Skin epidermis (tissue), 12 donors: Measurements from ENCODE around the gene APOO.
"Not testable (repeated sequence)": the region's sequence is repeated elsewhere in the genome, so short reads cannot be mapped to it uniquely, and the experiment has no call there.

Experiments used
- H3K27ac ChIP-seq, 21 experiments: fragments of 200-600 bp; sonication (generic) in 11 of 21; one replicate each; pipeline ENCODE4 v1.5.0; 2020; ENCODE audit warnings: mild to moderate bottlenecking in 3 of 21, inconsistent platforms in 2 of 21, moderate library complexity in 2 of 21
- H3K4me3 ChIP-seq, 7 experiments: fragments of 200-600 bp; sonication (generic) in 2 of 7; one replicate each; pipeline ENCODE4 v1.5.0; 2020; ENCODE audit warnings: inconsistent platforms in 2 of 7, mild to moderate bottlenecking in 2 of 7, moderate library complexity in 1 of 7

The APOO gene

GRCh38 chrX:23908219-23909004 lies 674 bp upstream of the APOO start:
- peak overlapping the region in 19 of 21 experiments; percentile 21 to 89 (median 71) for H3K27ac ChIP-seq
- peak overlapping the region in 4 of 7 experiments; percentile 51 to 61 (median 56) for H3K4me3 ChIP-seq

- H3K27ac ChIP-seq = peak overlapping the region; percentile 48 to 89 (median 79)
- peak overlapping the region; percentile 47 to 64 (median 55) for H3K4me3 ChIP-seq
Measured at GRCh38 chrX:23907111-23907497, 634 bp downstream of the APOO start.

- Histone ChIP-seq H3K27ac (no peak overlapping the region), H3K4me3 (no peak overlapping the region)
Measured at GRCh38 chrX:23904096-23904495, 3.6 kb downstream of the APOO start.

GRCh38 chrX:23902419-23902818 lies 5.3 kb downstream of the APOO start:
- Histone ChIP-seq H3K27ac (peak overlapping the region in 3 of 21 experiments; percentile 25 to 47 (median 31)), H3K4me3 (no peak overlapping the region)

- Histone ChIP-seq H3K4me3 (no peak overlapping the region), H3K27ac (peak overlapping the region in 10 of 21 experiments; percentile 5 to 67 (median 41))
Measured at GRCh38 chrX:23901805-23902204, 5.9 kb downstream of the APOO start.

- H3K4me3 ChIP-seq = no peak overlapping the region
- peak overlapping the region in 12 of 21 experiments; percentile 1 to 67 (median 35) for H3K27ac ChIP-seq
Measured at GRCh38 chrX:23901060-23901459, 6.7 kb downstream of the APOO start.

- Histone ChIP-seq H3K4me3 (no peak overlapping the region), H3K27ac (peak overlapping the region in 6 of 21 experiments; percentile 0 to 65 (median 19))
Measured at GRCh38 chrX:23900220-23900797, 7.4 kb downstream of the APOO start.

- Histone ChIP-seq H3K27ac (peak overlapping the region in 4 of 21 experiments; percentile 21 to 49 (median 24)), H3K4me3 (no peak overlapping the region)
Measured at GRCh38 chrX:23898412-23898959, 9.3 kb downstream of the APOO start.

- H3K4me3 ChIP-seq = no peak overlapping the region
- H3K27ac ChIP-seq = peak overlapping the region in 1 of 21 experiments; percentile 18
Measured at GRCh38 chrX:23896981-23897380, 10.8 kb downstream of the APOO start.

GRCh38 chrX:23896539-23896938 lies 11.2 kb downstream of the APOO start:
- H3K27ac ChIP-seq = peak overlapping the region in 1 of 21 experiments; percentile 18
- not testable (repeated sequence) for H3K4me3 ChIP-seq

- H3K27ac ChIP-seq, H3K4me3 ChIP-seq: not testable (repeated sequence)
Measured at GRCh38 chrX:23894993-23895392, 12.7 kb downstream of the APOO start.

GRCh38 chrX:23890933-23891332 lies 16.8 kb downstream of the APOO start:
- Histone ChIP-seq H3K27ac (no peak overlapping the region), H3K4me3 (no peak overlapping the region)

- no peak overlapping the region for H3K4me3 ChIP-seq
- H3K27ac ChIP-seq = no peak overlapping the region
Measured at GRCh38 chrX:23888887-23889501, 18.7 kb downstream of the APOO start.

- Histone ChIP-seq H3K27ac (no peak overlapping the region), H3K4me3 (no peak overlapping the region)
Measured at GRCh38 chrX:23887918-23888317, 19.8 kb downstream of the APOO start.

GRCh38 chrX:23887451-23887850 lies 20.3 kb downstream of the APOO start:
- Histone ChIP-seq H3K4me3 (no peak overlapping the region), H3K27ac (no peak overlapping the region)

- H3K4me3 ChIP-seq = no peak overlapping the region
- no peak overlapping the region for H3K27ac ChIP-seq
Measured at GRCh38 chrX:23885803-23886202, 21.9 kb downstream of the APOO start.

GRCh38 chrX:23884427-23885024 lies 23.2 kb downstream of the APOO start:
- no peak overlapping the region for H3K4me3 ChIP-seq
- peak overlapping the region in 1 of 21 experiments; percentile 54 for H3K27ac ChIP-seq

- peak overlapping the region in 6 of 21 experiments; percentile 9 to 58 (median 36) for H3K27ac ChIP-seq
- H3K4me3 ChIP-seq = no peak overlapping the region
Measured at GRCh38 chrX:23883737-23884354, 23.9 kb downstream of the APOO start.

GRCh38 chrX:23879380-23880090 lies 28.2 kb downstream of the APOO start:
- H3K4me3 ChIP-seq = no peak overlapping the region
- H3K27ac ChIP-seq = no peak overlapping the region
